Measurements from ENCODE around the gene AKAP13.

The AKAP13 gene

GRCh38 chr15:85380217-85380811 is at the start of gene AKAP13:
AKAP13 (plus strand) TSS chr15:85380603; CDS start chr15:85485721, 105,118 bp downstream.
- peak within 1 kb of the TSS; percentile 90 to 93 (median 93) for H3K4me3 Mint-ChIP-seq
- TF ChIP-seq, protein P1, sequence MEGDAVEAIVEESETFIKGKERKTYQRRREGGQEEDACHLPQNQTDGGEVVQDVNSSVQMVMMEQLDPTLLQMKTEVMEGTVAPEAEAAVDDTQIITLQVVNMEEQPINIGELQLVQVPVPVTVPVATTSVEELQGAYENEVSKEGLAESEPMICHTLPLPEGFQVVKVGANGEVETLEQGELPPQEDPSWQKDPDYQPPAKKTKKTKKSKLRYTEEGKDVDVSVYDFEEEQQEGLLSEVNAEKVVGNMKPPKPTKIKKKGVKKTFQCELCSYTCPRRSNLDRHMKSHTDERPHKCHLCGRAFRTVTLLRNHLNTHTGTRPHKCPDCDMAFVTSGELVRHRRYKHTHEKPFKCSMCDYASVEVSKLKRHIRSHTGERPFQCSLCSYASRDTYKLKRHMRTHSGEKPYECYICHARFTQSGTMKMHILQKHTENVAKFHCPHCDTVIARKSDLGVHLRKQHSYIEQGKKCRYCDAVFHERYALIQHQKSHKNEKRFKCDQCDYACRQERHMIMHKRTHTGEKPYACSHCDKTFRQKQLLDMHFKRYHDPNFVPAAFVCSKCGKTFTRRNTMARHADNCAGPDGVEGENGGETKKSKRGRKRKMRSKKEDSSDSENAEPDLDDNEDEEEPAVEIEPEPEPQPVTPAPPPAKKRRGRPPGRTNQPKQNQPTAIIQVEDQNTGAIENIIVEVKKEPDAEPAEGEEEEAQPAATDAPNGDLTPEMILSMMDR (IDR thresholded peaks at IDR 0.05; ENCODE audit: unreplicated experiment in 3 of 3): no peak
- peaks cover 3% of the 10 kb centered on the region for H3K27me3 Mint-ChIP-seq (ENCODE audit: low read depth)
- H3K9me3 Mint-ChIP-seq: no peaks in the 10 kb centered on the region
- peak within 1 kb of the TSS; percentile 68 to 95 (median 75) for H3K27ac Mint-ChIP-seq
- peaks cover 37% of the 10 kb centered on the region for H3K4me1 Mint-ChIP-seq
- H3K36me3 Mint-ChIP-seq (ENCODE audit: low read depth): peaks cover 4% of the 10 kb centered on the region

DNA sequence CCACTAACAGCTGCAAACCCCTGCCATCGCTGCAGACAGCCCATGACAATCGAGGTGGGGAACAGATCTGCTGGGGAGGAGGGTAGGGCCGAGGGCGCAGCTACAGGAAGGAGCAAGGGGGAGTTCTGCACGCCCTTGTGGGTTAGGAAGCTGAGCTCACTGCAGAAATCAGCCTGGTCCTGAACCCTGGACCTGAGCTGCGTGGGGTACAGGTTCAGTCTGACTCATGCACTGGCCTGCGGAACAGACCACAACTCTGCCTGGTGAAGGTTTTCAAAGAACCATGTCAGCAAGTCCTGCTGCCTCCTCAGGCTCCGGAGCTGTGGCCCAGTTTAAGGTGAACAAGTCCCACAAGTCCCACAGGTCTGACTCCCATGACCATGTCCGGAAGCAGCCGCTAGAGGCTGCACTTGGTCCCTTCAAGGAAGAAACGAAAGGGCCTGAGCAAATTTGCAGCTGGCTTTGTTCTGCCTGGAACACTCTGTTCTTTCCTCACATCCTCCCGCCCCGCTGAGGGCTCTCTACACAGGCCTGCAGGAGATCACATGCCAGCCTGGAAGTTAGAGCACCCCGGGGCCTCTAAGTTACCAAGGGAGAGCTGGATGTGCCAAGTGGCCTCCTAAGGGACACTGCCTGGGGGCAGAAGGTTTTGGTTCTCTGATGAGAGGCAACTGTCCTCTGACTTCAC is 49.4 kb upstream of the AKAP13 start:
- Mint-ChIP-seq H3K9me3 (no peaks in the 10 kb centered on the region), H3K4me3 (peak overlapping the region; percentile 53 to 92 (median 87)), H3K27ac (peak overlapping the region; percentile 95 to 99 (median 95)), H3K4me1 (peaks cover 62% of the 10 kb centered on the region), H3K27me3 (ENCODE audit: low read depth) (no peaks in the 10 kb centered on the region), H3K36me3 (ENCODE audit: low read depth) (no peaks in the 10 kb centered on the region)
- TF ChIP-seq, protein P1 (IDR thresholded peaks at IDR 0.05; ENCODE audit: unreplicated experiment in 3 of 3): peak; percentile 76 to 90 (median 79)

DNA sequence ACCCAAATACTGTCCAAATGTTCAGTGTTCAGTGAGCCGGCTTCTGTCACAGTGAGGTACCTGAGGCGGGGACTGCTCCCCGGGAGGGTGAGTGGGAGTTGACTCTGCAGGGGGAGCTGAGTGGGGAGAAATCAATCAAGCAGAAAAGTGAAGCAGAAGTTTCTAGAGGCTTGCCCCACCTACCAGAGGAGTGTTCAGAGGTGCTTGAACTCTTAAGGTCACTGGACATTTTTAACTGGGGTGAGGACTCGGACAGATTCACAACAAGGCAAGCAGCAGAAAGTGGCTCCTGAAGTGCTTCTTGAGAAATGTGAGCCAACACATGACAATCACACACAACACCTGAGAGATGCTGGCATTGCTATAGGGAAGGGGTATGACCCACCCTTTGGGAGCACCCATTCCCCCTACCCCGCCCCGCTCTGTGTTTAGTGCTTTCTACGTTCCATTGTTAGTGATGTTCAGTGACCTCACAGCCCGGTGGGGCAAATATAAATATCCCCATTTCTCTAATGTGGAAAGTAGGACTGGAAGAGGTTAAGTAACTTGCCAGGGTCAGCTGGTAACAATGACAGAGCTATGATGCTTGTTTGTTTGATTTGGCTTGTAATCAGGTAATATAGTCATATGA is 48.6 kb upstream of the AKAP13 start:
- Mint-ChIP-seq H3K4me1 (peaks cover 57% of the 10 kb centered on the region), H3K27ac (peak overlapping the region; percentile 95 to 99 (median 95)), H3K36me3 (ENCODE audit: low read depth) (no peaks in the 10 kb centered on the region), H3K4me3 (peak overlapping the region in 2 of 3 experiments; percentile 53 to 92), H3K27me3 (ENCODE audit: low read depth) (no peaks in the 10 kb centered on the region), H3K9me3 (no peaks in the 10 kb centered on the region)
- TF ChIP-seq, protein P1 (IDR thresholded peaks at IDR 0.05; ENCODE audit: unreplicated experiment in 3 of 3): no peak

DNA sequence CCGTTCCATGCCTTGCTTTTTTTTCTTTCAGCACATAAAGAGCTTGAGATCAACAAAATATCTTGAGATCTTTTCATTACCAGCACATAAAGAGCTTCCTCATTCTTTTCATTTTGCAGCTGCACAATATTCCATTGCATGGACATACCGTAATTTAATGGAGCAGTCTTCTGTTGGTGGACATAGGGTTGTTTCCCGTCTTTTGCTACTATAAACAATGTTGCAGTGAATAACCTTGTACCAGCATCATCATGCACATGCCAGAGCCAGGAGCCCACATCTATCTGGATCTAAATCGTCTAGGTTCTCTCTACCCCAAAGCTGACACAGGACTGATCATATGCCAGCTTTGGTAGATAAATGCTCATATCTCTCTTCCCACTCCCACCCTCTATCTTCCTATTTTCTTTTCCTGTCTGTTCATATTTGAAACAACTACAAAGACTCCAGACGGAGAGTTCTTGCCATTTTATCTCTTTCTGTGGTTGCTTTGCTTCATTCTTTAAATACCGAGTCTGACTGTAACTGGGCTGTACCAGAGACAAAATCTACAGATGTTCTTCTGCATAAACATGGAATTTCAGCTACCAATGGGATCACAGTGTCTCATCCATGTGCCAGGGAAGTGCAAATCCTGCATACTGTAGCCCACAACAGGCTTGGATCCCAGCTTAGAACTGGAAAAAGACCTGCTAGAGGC is 47.1 kb upstream of the AKAP13 start:
- Mint-ChIP-seq H3K9me3 (no peaks in the 10 kb centered on the region), H3K36me3 (ENCODE audit: low read depth) (no peaks in the 10 kb centered on the region), H3K27ac (peak overlapping the region; percentile 58 to 78 (median 65)), H3K4me3 (peak overlapping the region in 2 of 3 experiments; percentile 3 to 35), H3K4me1 (peaks cover 53% of the 10 kb centered on the region), H3K27me3 (ENCODE audit: low read depth) (no peaks in the 10 kb centered on the region)
- TF ChIP-seq, protein P1 (IDR thresholded peaks at IDR 0.05; ENCODE audit: unreplicated experiment in 3 of 3): no peak

DNA sequence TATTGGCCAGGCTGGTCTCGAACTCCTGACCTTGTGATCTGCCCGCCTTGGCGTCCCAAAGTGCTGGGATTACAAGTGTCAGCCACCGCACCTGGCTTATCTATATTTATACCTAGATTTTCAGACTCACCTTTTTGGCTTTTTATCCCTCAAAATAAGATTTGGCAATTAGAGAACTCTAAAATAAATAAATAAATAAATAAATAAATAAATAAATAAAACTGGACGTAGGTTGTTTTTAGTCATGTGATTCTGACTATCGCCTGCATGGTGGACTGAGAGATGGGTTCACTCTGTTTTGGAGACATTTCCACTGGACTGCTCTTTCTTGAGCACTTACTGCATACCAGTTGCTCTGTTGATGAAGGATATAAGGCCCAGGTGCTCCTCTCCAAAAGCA is 46.2 kb upstream of the AKAP13 start:
- Mint-ChIP-seq H3K9me3 (no peaks in the 10 kb centered on the region), H3K4me1 (peaks cover 47% of the 10 kb centered on the region), H3K27ac (peak overlapping the region in 1 of 3 experiments; percentile 43), H3K36me3 (ENCODE audit: low read depth) (no peaks in the 10 kb centered on the region), H3K27me3 (ENCODE audit: low read depth) (no peaks in the 10 kb centered on the region), H3K4me3 (no peak overlapping the region)
- TF ChIP-seq, protein P1 (IDR thresholded peaks at IDR 0.05; ENCODE audit: unreplicated experiment in 3 of 3): no peak
